HG02642 (cell line): Measurements from ENCODE around the gene ITGA8.

ENCODE experiments used
- ATAC-seq: cut with Tn5 transposase; IDR thresholded peaks from one replicate; pipeline ENCODE4 v1.9.1; 2021; ENCODE audit warnings: mild to moderate bottlenecking; ENCODE audit not compliant: unreplicated experiment, poor library complexity

ITGA8 gene

GRCh38 chr10:15474671-15475070 lies 245.1 kb downstream of the ITGA8 start:
- no peak for ATAC-seq

GRCh38 chr10:15473396-15473767 lies 246.3 kb downstream of the ITGA8 start:
- no peak for ATAC-seq

DNA sequence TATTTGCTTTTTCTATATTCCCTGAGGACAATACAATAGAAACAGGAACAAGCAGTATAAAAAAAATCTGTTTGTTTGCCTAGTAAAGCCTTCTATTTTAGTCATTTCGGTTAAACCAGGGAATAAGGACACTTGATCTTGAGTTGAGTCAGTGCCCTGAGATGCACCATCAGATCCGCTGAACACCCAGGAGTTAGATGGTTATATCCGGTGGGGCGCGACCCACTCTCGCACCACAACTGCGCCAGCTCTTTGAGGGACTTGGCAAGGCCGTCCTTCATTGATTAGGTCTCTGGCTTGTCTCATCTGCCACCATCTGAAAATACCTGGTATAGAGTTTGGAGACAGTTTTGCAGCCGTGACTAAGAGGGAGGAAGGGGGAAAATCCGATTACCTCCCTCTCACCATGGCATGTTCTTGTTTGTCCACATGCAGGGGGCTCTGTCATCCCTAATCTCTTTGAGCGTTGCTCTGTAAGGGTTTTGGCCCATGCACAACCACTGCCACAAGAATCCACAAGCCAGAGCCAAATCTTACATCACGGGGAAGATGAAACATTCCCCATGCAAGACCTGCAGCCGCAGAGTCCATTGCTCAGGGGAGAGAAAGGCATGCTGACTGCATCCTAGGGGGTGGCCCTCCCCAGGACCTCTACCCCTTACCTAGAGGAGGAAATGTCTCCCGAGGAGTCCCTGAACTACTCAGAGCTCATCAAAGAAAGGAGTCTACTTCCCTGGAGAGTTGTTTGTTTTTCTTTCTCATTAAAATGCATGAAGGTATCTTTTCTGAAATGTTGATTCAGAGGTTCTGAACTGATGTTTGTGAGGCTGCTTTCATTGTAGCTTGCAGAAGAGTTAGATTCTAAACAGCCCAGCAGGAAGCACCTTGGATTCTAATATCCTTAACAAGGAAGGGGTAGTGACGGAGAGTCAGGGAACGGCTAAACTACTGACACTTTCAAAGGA lies 247.0 kb downstream of the ITGA8 start:
- no peak for ATAC-seq

DNA sequence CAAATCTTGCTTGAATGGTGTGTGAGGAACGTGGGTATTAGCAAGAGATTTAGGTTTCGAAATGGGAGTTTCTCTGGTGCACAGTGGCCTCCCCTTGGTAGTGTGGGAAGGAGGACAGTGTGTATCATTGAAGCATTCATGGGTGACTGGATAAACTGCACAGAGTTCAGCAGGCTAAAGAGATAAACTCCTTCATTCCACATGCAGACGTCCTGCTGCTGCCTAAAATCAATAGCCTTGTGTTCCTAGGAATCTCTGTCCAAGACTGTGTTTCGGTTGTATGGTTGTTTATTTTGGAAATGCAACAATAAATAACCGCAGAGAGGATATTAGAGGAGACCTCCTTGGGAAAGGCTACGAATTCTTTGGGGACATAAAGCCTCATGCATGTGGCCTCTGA lies 247.7 kb downstream of the ITGA8 start:
- no peak for ATAC-seq

GRCh38 chr10:15469111-15469510 lies 250.6 kb downstream of the ITGA8 start:
- ATAC-seq, result no peak

DNA sequence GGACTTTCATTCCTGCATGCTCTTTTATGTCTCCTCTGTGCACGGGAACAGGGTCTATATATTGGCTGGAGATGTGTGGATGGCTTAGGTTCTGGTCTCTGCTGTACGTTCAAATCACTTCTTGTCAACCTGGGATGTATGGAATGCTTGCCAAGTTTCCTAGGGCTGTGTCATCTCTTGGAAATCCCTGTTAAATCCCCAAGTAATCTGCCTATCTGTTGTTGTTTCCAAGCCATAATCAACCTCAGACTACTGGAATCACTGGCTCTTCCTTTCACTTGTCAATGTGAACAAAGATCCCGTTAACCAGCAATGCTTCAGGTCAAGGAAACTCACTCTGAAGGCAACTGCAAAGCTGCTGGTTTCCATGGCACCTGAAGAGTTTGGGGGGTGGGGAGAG lies 255.3 kb downstream of the ITGA8 start:
- ATAC-seq, result no peak
